Neural cell (in vitro differentiated cells): Measurements from ENCODE around the gene VPS13D. TPM values are rescaled to one million over a fixed set of nuclear protein-coding genes. Genes with fewer than 3 reads are reported as not detected.

Experiments
- H2AFZ ChIP-seq: fragments of 200-600, 300-800 bp; sonication (generic), shearing (Covaris generic); 2 replicates; pipeline ENCODE4 v1.6.0; 2014; ENCODE audit warnings: low read depth, mild to moderate bottlenecking, antibody characterized with exemption, low read length, moderate library complexity
- H3F3A ChIP-seq: fragments of 200-600 bp; shearing (Covaris generic); 2 replicates; pipeline ENCODE4 v1.6.1; 2016; ENCODE audit warnings: mild to moderate bottlenecking, moderate library complexity, mixed read lengths, antibody characterized with exemption, low read length; ENCODE audit not compliant: insufficient read depth, poor library complexity, severe bottlenecking
- H3K27ac ChIP-seq: fragments of 200-600, 300-800 bp; sonication (generic), shearing (Covaris generic); 2 replicates; pipeline ENCODE4 v1.5.1; 2014; ENCODE audit warnings: mild to moderate bottlenecking, low read length, moderate library complexity
- H3K27me3 ChIP-seq: fragments of 300-800, 200-600 bp; sonication (generic), shearing (Covaris generic); 2 replicates; pipeline ENCODE4 v1.6.0; 2014; ENCODE audit warnings: mild to moderate bottlenecking, low read depth, low read length, moderate library complexity; ENCODE audit not compliant: insufficient read depth
- H3K36me3 ChIP-seq: fragments of 300-800, 200-600 bp; sonication (generic), shearing (Covaris generic); 2 replicates; pipeline ENCODE4 v1.5.1; 2014; ENCODE audit warnings: mild to moderate bottlenecking, antibody characterized with exemption, low read length, moderate library complexity; ENCODE audit not compliant: insufficient read depth
- H3K4me2 ChIP-seq: fragments of 300-800, 200-600 bp; sonication (generic), shearing (Covaris generic); 2 replicates; pipeline ENCODE4 v1.6.0; 2014; ENCODE audit warnings: mild to moderate bottlenecking, low read length
- H3K4me3 ChIP-seq: fragments of 300-800, 200-600 bp; sonication (generic), shearing (Covaris generic); 2 replicates; pipeline ENCODE4 v1.5.1; 2014; ENCODE audit warnings: mild to moderate bottlenecking, low read length, moderate library complexity
- H3K79me2 ChIP-seq: fragments of 200-600 bp; shearing (Covaris generic); replicated peaks from 2 replicates; pipeline ENCODE4 v1.6.0; 2014; ENCODE audit warnings: mild to moderate bottlenecking, low read length, moderate library complexity; ENCODE audit not compliant: insufficient read depth
- H3K9ac ChIP-seq: fragments of 300-800, 200-600 bp; sonication (generic), shearing (Covaris generic); 2 replicates; pipeline ENCODE4 v1.6.1; 2016; ENCODE audit warnings: mild to moderate bottlenecking, low read length, mixed read lengths
- H3K9me2 ChIP-seq: fragments of 200-600 bp; shearing (Covaris generic); 2 replicates; pipeline ENCODE4 v1.6.1; 2016; ENCODE audit warnings: mild to moderate bottlenecking, low read length, mixed read lengths; ENCODE audit not compliant: insufficient read depth
- H3K9me3 ChIP-seq: fragments of 200-600, 300-800 bp; sonication (generic), shearing (Covaris generic); 2 replicates; pipeline ENCODE4 v1.6.1; 2016; ENCODE audit warnings: mild to moderate bottlenecking, mixed run types, low read length, moderate library complexity, mixed read lengths
- H4K20me1 ChIP-seq: fragments of 200-600 bp; shearing (Covaris generic); 2 replicates; pipeline ENCODE4 v1.6.1; 2016; ENCODE audit warnings: mild to moderate bottlenecking, mixed run types; ENCODE audit not compliant: insufficient read depth
- EP300 ChIP-seq: fragments of 450-650 bp; conservative IDR thresholded peaks from 2 replicates; pipeline ENCODE4 v1.6.1; 2014; ENCODE audit warnings: antibody characterized with exemption, mild to moderate bottlenecking, moderate library complexity; ENCODE audit not compliant: poor library complexity, severe bottlenecking
- EZH2 ChIP-seq: fragments of 200-600, 300-800 bp; shearing (Covaris generic), sonication (generic); IDR thresholded peaks from 2 replicates; pipeline ENCODE4 v1.6.1; 2014; ENCODE audit warnings: antibody characterized with exemption, low read length, borderline replicate concordance, mild to moderate bottlenecking; ENCODE audit not compliant: insufficient read depth, poor library complexity, severe bottlenecking
- MXI1 ChIP-seq: fragments of 450-650 bp; conservative IDR thresholded peaks from 2 replicates; pipeline ENCODE4 v1.6.1; 2014; ENCODE audit warnings: antibody characterized with exemption, mild to moderate bottlenecking; ENCODE audit not compliant: poor library complexity, severe bottlenecking
- POLR2AphosphoS5 ChIP-seq: IDR thresholded peaks from 2 replicates; pipeline ENCODE4 v1.6.1; 2012
- RAD21 ChIP-seq: fragments of 450-650 bp; conservative IDR thresholded peaks from 2 replicates; pipeline ENCODE4 v1.6.1; 2014; ENCODE audit warnings: antibody characterized with exemption, mild to moderate bottlenecking, moderate library complexity
- REST ChIP-seq: IDR thresholded peaks from 2 replicates; pipeline ENCODE4 v1.6.1; 2012; ENCODE audit warnings: borderline replicate concordance
- SMC3 ChIP-seq: fragments of 450-650 bp; conservative IDR thresholded peaks from 2 replicates; pipeline ENCODE4 v1.6.1; 2014; ENCODE audit warnings: antibody characterized with exemption, mild to moderate bottlenecking, moderate library complexity; ENCODE audit not compliant: poor library complexity
- TAF1 ChIP-seq: IDR thresholded peaks from 2 replicates; pipeline ENCODE4 v1.6.1; 2012; ENCODE audit warnings: low read depth
- polyA plus RNA-seq: library from polyadenylated mRNA; depleted of rRNA; stranded (reverse); fragments of >200 nt; gene quantifications from 2 replicates; pipeline ENCODE4 v1.2.3, GENCODE V29; 2014
- TF ChIP-seq, protein P1 (sequence below): fragments of 450-650 bp; IDR thresholded peaks from 2 replicates; pipeline ENCODE4 v1.5.1; 2014; ENCODE audit warnings: antibody characterized with exemption, mild to moderate bottlenecking, moderate library complexity; ENCODE audit not compliant: poor library complexity, severe bottlenecking

The VPS13D gene
- polyA plus RNA-seq, 1 donor from 2014 or later, result 24.5 TPM

- TF ChIP-seq EZH2, result no peak
- TF ChIP-seq TAF1, result no peak
- TF ChIP-seq POLR2AphosphoS5, result no peak
- no peak for TF ChIP-seq MXI1
- TF ChIP-seq EP300, result no peak
- TF ChIP-seq RAD21, result no peak
- TF ChIP-seq SMC3, result no peak
- no peak for TF ChIP-seq REST
- TF ChIP-seq, protein P1, sequence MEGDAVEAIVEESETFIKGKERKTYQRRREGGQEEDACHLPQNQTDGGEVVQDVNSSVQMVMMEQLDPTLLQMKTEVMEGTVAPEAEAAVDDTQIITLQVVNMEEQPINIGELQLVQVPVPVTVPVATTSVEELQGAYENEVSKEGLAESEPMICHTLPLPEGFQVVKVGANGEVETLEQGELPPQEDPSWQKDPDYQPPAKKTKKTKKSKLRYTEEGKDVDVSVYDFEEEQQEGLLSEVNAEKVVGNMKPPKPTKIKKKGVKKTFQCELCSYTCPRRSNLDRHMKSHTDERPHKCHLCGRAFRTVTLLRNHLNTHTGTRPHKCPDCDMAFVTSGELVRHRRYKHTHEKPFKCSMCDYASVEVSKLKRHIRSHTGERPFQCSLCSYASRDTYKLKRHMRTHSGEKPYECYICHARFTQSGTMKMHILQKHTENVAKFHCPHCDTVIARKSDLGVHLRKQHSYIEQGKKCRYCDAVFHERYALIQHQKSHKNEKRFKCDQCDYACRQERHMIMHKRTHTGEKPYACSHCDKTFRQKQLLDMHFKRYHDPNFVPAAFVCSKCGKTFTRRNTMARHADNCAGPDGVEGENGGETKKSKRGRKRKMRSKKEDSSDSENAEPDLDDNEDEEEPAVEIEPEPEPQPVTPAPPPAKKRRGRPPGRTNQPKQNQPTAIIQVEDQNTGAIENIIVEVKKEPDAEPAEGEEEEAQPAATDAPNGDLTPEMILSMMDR, result no peak
- Histone ChIP-seq H3K9me2 (no peaks in the 10 kb centered on the region), H4K20me1 (no peaks in the 10 kb centered on the region), H3K79me2 (no peaks in the 10 kb centered on the region), H3F3A (no peaks in the 10 kb centered on the region), H3K27me3 (no peaks in the 10 kb centered on the region), H3K36me3 (no peaks in the 10 kb centered on the region), H3K27ac (no peak overlapping the region), H3K4me3 (no peak overlapping the region), H3K4me2 (no peak overlapping the region), H2AFZ (no peak overlapping the region), H3K9ac (no peak overlapping the region), H3K9me3 (no peaks in the 10 kb centered on the region)
Observed at GRCh38 chr1:12296016-12296415, 66.2 kb downstream of the VPS13D start.

- Histone ChIP-seq H3K36me3 (no peaks in the 10 kb centered on the region), H3K27me3 (no peaks in the 10 kb centered on the region), H4K20me1 (no peaks in the 10 kb centered on the region), H3K4me3 (no peak overlapping the region), H3K27ac (no peak overlapping the region), H3K9me3 (no peaks in the 10 kb centered on the region), H3K9ac (no peak overlapping the region), H3K4me2 (no peak overlapping the region), H3F3A (no peaks in the 10 kb centered on the region), H3K9me2 (no peaks in the 10 kb centered on the region), H3K79me2 (no peaks in the 10 kb centered on the region), H2AFZ (no peak overlapping the region)
- TF ChIP-seq, protein P1, result no peak
- no peak for TF ChIP-seq TAF1
Observed at GRCh38 chr1:12296623-12297022, 66.8 kb downstream of the VPS13D start.
